WERI-Rb-1 (cell line): ENCODE results near the gene POU5F1.
A peak's percentile ranks its signal among the peaks of the same experiment; 100 is the strongest.
"Not testable (repeated sequence)": the region's sequence is repeated elsewhere in the genome, so short reads cannot be mapped to it uniquely, and the experiment has no call there.

Experiments
- DNase-seq: peaks from one replicate; pipeline ENCODE4 v3.0.0-alpha.2; 2020
- H3K27ac ChIP-seq: fragments of 250-450 bp; sonication (Bioruptor Pico); 2 replicates; pipeline ENCODE4 v1.5.1; 2020; ENCODE audit warnings: mild to moderate bottlenecking, moderate library complexity
- H3K27me3 ChIP-seq: fragments of 250-450 bp; sonication (Bioruptor Pico); 2 replicates; pipeline ENCODE4 v1.5.1; 2021; ENCODE audit warnings: mild to moderate bottlenecking, low read depth, moderate library complexity; ENCODE audit not compliant: insufficient read depth, severe bottlenecking
- H3K36me3 ChIP-seq: fragments of 250-450 bp; sonication (Bioruptor Pico); 2 replicates; pipeline ENCODE4 v1.5.1; 2020; ENCODE audit warnings: mild to moderate bottlenecking, moderate library complexity
- H3K4me3 ChIP-seq: 2 replicates; pipeline ENCODE4 v1.5.1; 2011; ENCODE audit warnings: low read depth, mild to moderate bottlenecking, control low read depth, low read length
- H3K9me3 ChIP-seq: fragments of 250-450 bp; sonication (Bioruptor Pico); 2 replicates; pipeline ENCODE4 v1.5.1; 2021; ENCODE audit warnings: mild to moderate bottlenecking, moderate library complexity; ENCODE audit not compliant: severe bottlenecking
- CTCF ChIP-seq: IDR thresholded peaks from 2 replicates; pipeline ENCODE4 v1.5.1; 2011; ENCODE audit warnings: low read depth, mild to moderate bottlenecking, control low read depth, inconsistent platforms, low read length

The POU5F1 gene

GRCh38 chr6:31169123-31169857 is 1.2 kb downstream of the POU5F1 start:
- no peak overlapping the region; the same call in 1 of the 2 replicates for H3K27ac ChIP-seq
- DNase-seq = no peak

GRCh38 chr6:31168606-31169005 is 1.9 kb downstream of the POU5F1 start:
- no peak for TF ChIP-seq CTCF
- no peak for DNase-seq
- no peaks in the 10 kb centered on the region for H3K9me3 ChIP-seq
- H3K4me3 ChIP-seq = no peak overlapping the region
- no peak overlapping the region for H3K27ac ChIP-seq
- no peaks in the 10 kb centered on the region for H3K27me3 ChIP-seq
- peaks cover 15% of the 10 kb centered on the region for H3K36me3 ChIP-seq

More at GRCh38 chr6:31169123-31169857, 1.2 kb downstream of the POU5F1 start:
- no peak for TF ChIP-seq CTCF
- Histone ChIP-seq H3K4me3 (no peak overlapping the region), H3K36me3 (peaks cover 11% of the 10 kb centered on the region), H3K9me3 (no peaks in the 10 kb centered on the region), H3K27me3 (no peaks in the 10 kb centered on the region)

- TF ChIP-seq CTCF = no peak
- no peaks in the 10 kb centered on the region for H3K27me3 ChIP-seq
- H3K36me3 ChIP-seq = peaks cover 41% of the 10 kb centered on the region
- peak overlapping the region; percentile 77 for H3K27ac ChIP-seq
- no peaks in the 10 kb centered on the region for H3K9me3 ChIP-seq
- no peak overlapping the region for H3K4me3 ChIP-seq
- no peak for DNase-seq
Observed at GRCh38 chr6:31165986-31166385, 4.5 kb downstream of the POU5F1 start.

- H3K27ac ChIP-seq = peak overlapping the region; percentile 77
- H3K9me3 ChIP-seq, H3K27me3 ChIP-seq, H3K4me3 ChIP-seq: not testable (repeated sequence)
- peaks cover 47% of the 10 kb centered on the region for H3K36me3 ChIP-seq
- DNase-seq = peak; percentile 90
Observed at GRCh38 chr6:31165064-31165832, 5.2 kb downstream of the POU5F1 start.

- H3K9me3 ChIP-seq, H3K27me3 ChIP-seq, H3K4me3 ChIP-seq, DNase-seq: not testable (repeated sequence)
- peaks cover 54% of the 10 kb centered on the region for H3K36me3 ChIP-seq
- H3K27ac ChIP-seq = peak overlapping the region; percentile 77
Observed at GRCh38 chr6:31164475-31165063, 5.9 kb downstream of the POU5F1 start.

GRCh38 chr6:31163922-31164321 is 6.6 kb downstream of the POU5F1 start:
- Histone ChIP-seq H3K27ac (no peak overlapping the region), H3K27me3 (no peaks in the 10 kb centered on the region), H3K9me3 (no peaks in the 10 kb centered on the region), H3K4me3 (no peak overlapping the region), H3K36me3 (peaks cover 60% of the 10 kb centered on the region)
- DNase-seq = no peak
- TF ChIP-seq CTCF = no peak
